ENCODE data around the gene PCDHA1. TPM values are rescaled to one million over a fixed set of nuclear protein-coding genes. Genes with fewer than 3 reads are reported as not detected.

Gene PCDHA1
- total and polyA plus RNA-seq, 12 donors: 0.05 to 0.20 (median 0.08) TPM; not detected in 5

DNA sequence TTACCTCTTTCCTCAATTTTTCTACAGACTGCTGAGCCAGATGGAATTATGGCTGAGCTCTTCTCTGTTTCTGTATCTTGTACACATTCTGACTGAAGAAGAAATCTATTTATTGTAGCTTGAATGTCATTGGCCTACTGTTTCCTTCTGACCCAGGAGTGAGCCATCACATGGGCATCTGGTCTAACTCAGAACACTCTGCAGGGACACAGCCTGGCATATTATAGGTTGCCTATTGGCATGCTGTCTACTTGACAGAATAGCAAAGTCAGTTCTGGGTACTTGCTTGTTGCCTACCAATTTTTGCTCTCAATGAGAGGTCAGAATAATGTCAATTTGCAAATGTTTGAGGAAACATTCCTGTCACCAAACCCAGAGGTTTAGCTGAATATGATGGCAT lies 187.6 kb downstream of the PCDHA1 start:
- TF ChIP-seq CTCF (IDR thresholded peaks at IDR 0.05): no peak
- no peak for TF ChIP-seq POLR2A (IDR thresholded peaks at IDR 0.05)
- peaks cover 0 to 7% of the 10 kb centered on the region in 2 donors for H3K4me1 ChIP-seq (replicated peaks in 1 of 2)
- no peaks in the 10 kb centered on the region for H3K9me3 ChIP-seq (replicated peaks in 1 of 3)
- no peak overlapping the region for H3K4me3 ChIP-seq
- H3K36me3 ChIP-seq (replicated peaks in 1 of 2): no peaks in the 10 kb centered on the region
- no peak overlapping the region for H3K27ac ChIP-seq
- intact Hi-C loops (cut with DNase I): no loop called here
- no peak for DNase-seq
- no peaks in the 10 kb centered on the region for H3K27me3 ChIP-seq

DNA sequence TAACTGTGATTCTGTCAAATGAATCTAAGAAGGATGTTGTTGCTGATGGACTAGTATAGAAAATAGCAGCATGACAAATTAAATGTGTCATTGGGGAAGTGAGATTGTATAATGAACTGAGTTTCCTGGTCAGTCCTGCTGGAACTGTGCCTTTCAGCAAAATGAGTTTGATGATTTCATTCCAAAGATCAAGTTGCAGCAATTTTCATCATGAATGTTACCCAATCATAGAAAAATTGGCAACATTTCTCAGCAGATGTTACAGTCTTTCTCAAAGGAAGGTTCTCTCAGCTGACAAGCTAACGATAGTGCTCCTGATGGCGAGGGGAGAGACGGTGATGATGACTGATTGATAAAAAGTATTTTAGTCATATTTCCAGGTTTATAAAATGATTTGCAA lies 191.1 kb downstream of the PCDHA1 start:
- Histone ChIP-seq H3K27me3 (no peaks in the 10 kb centered on the region), H3K27ac (peak overlapping the region in 1 of 5 donors; percentile 27), H3K9me3 (replicated peaks in 1 of 3) (no peaks in the 10 kb centered on the region), H3K4me3 (no peak overlapping the region), H3K36me3 (replicated peaks in 1 of 2) (no peaks in the 10 kb centered on the region), H3K4me1 (replicated peaks in 1 of 2) (peaks cover 0 to 7% of the 10 kb centered on the region in 2 donors)
- intact Hi-C loops (cut with DNase I): no loop called here
- 48 to 61% (median 58%) methylated on average over 3 of the region's 3 CpGs for WGBS, 4 donors
- TF ChIP-seq CTCF (IDR thresholded peaks at IDR 0.05) (no peak), POLR2A (IDR thresholded peaks at IDR 0.05) (no peak)
- DNase-seq: no peak

DNA sequence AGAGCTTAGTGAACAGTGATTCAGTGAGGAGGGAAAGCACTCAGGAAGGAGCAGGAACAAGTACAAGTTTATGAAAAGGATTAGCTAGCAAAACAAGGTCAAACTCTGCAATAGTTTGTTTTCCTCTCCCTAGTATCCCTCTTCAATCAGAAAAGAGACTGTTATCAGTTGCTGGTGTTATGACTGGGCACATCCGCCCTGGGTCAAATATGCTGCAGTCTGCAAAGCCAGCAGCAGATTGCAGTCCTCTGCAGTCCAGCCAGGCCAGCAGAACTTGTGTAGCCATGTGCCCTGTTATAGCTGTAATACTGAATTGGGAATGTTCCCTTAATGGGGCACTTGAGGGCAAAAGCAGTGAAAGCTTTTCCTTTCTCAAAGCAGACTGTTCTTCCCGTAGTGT lies 192.3 kb downstream of the PCDHA1 start:
- peaks cover 0 to 7% of the 10 kb centered on the region in 2 donors for H3K4me1 ChIP-seq (replicated peaks in 1 of 2)
- peak overlapping the region in 1 of 5 donors; percentile 27 for H3K27ac ChIP-seq
- no peaks in the 10 kb centered on the region for H3K36me3 ChIP-seq (replicated peaks in 1 of 2)
- H3K27me3 ChIP-seq: no peaks in the 10 kb centered on the region
- DNase-seq: peak in 6 of 7 donors; percentile 8 to 60 (median 34)
- H3K9me3 ChIP-seq (replicated peaks in 1 of 3): no peaks in the 10 kb centered on the region
- TF ChIP-seq CTCF (IDR thresholded peaks at IDR 0.05) (no peak), POLR2A (IDR thresholded peaks at IDR 0.05) (no peak)
- intact Hi-C loops (cut with DNase I): no loop called here
- H3K4me3 ChIP-seq: no peak overlapping the region
- WGBS, 4 donors: 32 to 58% (median 44%) methylated on average over 2 of the region's 2 CpGs

- Histone ChIP-seq H3K36me3 (replicated peaks in 1 of 2) (no peaks in the 10 kb centered on the region), H3K9me3 (replicated peaks in 1 of 3) (no peaks in the 10 kb centered on the region), H3K27me3 (no peaks in the 10 kb centered on the region), H3K27ac (peak overlapping the region in 1 of 5 donors; percentile 1), H3K4me1 (replicated peaks in 1 of 2) (peaks cover 0 to 7% of the 10 kb centered on the region in 2 donors), H3K4me3 (no peak overlapping the region)
- DNase-seq: no peak
- intact Hi-C loops (cut with DNase I): no loop called here
- TF ChIP-seq CTCF (IDR thresholded peaks at IDR 0.05): no peak
- WGBS, 4 donors: 83 to 91% (median 87%) methylated on average over 1 of the region's 1 CpG
Observed at GRCh38 chr5:140978983-140979382, 193.0 kb downstream of the PCDHA1 start.

Data from adrenal gland (tissue), 12 donors.